CD1c-positive myeloid dendritic cell (primary cell): ENCODE results near the gene TET1.
"Not testable (repeated sequence)": the region's sequence is repeated elsewhere in the genome, so short reads cannot be mapped to it uniquely, and the experiment has no call there.

Experiments
- DNase-seq: peaks from one replicate; pipeline ENCODE4 v3.0.0-alpha.2; 2016; ENCODE audit errors: extremely low spot score

Gene TET1

GRCh38 chr10:68713065-68713464 lies 152.9 kb downstream of the TET1 start:
- DNase-seq, result not testable (repeated sequence)

- no peak for DNase-seq
These were observed 157.3 kb downstream of the TET1 start for GRCh38 chr10:68717435-68717834.

DNA sequence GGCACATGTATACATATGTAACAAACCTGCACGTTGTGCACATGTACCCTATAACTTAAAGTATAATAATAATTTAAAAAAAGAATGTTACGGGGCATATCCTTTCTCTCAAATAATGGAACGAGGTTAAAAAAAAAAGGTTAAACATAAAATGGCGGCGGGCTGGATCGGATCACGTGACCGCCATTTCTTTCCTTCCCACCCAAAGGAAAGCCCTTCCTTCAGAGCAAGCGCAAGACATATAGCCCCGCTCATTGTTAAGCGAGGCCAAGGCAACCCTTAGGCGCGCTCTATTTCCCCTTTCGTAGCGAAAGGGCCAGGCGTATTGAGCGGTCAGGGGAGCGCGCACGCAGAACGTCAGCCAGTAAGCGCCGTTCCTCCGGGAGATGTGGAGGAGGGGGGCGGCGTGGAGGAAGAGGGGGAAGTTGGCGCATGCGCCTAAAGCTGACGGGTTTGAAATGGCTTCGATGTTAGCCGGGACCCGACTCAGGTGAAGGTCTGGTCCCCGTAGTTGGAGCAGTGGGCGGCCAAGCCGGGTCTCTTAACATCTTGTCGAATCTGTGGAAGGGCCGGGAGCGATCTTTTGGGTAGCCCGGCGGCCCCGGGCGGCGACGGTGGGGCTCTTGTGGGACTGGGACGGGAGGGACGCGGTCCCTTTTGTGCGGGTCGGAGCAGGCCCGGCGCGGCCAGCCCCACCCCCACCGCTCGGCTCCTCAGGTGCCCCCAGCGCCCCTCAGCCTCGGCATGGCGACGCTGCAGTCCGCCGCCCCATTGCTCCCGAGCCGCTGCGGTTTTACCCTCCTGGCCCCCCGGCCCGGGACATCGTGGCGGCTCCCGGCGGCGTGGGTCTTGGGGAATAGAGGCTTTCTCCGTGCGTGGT lies 160.9 kb downstream of the TET1 start, which contains the start of gene CCAR1:
Gene CCAR1 (plus strand): TSS at position 447 of the 880 bp plus-strand sequence. CDS start 1,266 bp downstream, outside the sequence.
- peak; percentile 99 for DNase-seq

GRCh38 chr10:68721673-68722335 lies 161.7 kb downstream of the TET1 start:
- peak; percentile 41 for DNase-seq

- DNase-seq, result no peak
These were observed 164.9 kb downstream of the TET1 start for GRCh38 chr10:68725016-68725415.

GRCh38 chr10:68727146-68727545 lies 167.0 kb downstream of the TET1 start:
- no peak for DNase-seq

DNA sequence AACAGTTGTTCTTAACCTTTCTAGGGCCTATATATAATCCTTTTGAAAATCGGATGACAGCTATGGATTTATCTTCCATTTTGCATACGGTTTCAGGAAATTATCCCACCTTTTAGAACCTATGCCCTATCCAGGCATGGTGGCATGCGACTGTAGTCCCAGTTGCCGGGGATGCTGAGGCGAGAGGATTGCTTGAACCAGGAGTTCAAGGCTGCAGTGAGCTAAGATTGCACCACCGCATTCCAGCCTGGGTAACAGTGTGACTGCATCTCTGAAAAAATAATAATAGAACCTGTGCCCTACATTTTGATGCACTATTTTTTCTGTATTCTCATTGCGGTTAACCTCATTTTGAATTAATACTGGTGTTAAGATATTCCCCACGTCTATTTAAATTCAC lies 172.5 kb downstream of the TET1 start:
- no peak for DNase-seq

GRCh38 chr10:68734349-68734748 lies 174.2 kb downstream of the TET1 start:
- no peak for DNase-seq

DNA sequence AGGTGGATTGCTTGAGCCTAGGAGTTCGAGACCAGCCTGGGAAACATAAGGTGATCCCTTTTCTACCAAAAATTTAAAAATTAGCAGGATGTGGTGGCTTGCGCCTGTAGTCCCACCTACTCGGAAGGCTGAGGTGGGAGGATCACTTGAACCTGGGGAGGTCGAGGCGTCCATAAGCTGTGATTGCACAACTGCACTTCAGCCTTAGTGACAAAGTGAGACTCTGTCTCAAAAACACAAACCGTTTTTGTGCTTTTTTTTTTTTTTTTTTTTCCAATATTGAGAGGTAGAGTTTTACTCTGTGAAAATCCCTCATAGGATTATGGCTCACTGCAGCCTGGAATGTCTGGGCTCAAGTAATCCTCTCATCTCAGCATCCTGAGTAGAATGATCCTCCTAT lies 175.0 kb downstream of the TET1 start:
- DNase-seq, result no peak

DNA sequence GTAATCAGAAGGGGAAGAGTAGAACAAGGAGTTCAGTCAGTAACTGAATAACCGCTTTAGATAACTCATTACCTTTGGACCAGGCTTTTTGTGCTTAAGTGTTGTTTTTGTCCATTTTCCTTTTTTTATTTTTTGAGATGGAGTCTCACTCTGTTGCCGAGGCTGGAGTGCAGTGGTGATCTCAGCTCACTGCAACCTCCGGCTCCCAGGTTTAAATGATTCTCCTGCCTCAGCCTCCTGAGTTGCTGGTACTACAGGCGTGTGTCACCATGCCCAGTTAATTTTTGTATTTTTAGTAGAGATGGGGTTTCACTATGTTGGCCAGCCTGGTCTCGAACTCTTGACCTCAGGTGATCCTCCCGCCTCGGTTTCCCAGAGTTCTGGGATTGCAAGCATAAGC lies 175.6 kb downstream of the TET1 start:
- not testable (repeated sequence) for DNase-seq

DNA sequence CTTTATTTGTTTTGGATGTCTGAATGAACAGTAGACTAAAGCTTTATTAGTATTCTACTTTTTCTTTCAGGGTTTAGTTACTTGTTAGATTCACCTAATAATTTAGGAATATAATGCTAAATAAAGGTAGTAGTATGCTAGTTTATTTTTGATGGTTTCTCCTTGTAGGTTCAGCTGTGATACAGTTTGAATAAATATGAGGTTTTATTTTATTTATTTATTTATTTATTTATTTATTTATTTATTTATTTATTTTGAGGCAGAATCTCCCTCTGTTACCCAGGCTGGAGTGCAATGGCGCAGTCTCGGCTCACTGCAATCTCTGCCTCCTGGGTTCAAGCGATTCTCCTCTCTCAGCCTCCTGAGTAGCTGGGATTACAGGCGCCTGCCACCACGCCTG lies 180.5 kb downstream of the TET1 start:
- DNase-seq, result not testable (repeated sequence)

DNA sequence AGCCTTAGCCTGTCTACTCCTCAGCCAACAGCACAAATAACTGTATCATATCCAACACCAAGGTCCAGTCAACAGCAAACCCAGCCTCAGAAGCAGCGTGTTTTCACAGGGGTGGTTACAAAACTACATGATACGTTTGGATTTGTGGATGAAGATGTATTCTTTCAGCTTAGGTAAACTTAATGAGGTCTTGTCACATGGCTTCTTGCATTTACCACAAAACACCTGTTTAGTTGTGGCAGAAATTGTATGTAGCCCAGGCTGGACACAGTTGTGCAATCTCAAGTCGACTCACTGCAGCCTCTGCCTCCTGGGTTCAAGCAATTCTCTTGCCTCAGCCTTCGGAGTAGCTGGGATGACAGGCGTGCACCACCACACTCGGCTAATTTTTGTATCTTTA lies 182.3 kb downstream of the TET1 start:
- DNase-seq, result no peak
